Stimulated activated CD8-positive, alpha-beta memory T cell treated with anti-CD3 and anti-CD28 coated beads, Interleukin-15, amount 100 ng/mL, for 4 hours (primary cell): Measurements from ENCODE around the gene PALS1.
"Not testable (repeated sequence)": the region's sequence is repeated elsewhere in the genome, so short reads cannot be mapped to it uniquely, and the experiment has no call there.

Source experiments
- DNase-seq, 2 donors: peaks; one replicate each; pipeline ENCODE4 v3.0.0-alpha.2; 2020; ENCODE audit warnings: low read depth in 2 of 2

The PALS1 gene

DNA sequence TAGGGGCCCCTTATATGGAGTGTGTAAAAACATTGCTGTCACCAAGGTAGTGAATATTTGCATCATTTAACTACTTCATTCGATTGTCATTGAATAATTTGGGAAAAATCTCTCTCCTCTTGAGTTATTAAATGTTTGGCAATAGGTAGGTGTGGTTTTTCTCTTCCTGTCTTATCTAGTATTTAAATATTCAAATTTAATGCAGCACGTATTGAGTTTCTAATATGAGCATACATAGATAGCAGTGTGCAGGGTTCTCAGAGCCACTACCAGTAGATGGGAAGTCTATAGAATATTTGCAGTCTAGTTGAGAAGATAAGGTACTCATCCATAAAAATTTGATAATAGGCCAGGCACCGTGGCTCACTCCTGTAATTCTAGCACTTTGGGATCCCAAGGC is 16.7 kb downstream of the PALS1 start:
- DNase-seq = no peak

GRCh38 chr14:67260965-67261364 is 19.7 kb downstream of the PALS1 start:
- no peak for DNase-seq

GRCh38 chr14:67263499-67264149 is 22.4 kb downstream of the PALS1 start:
- no peak for DNase-seq

GRCh38 chr14:67265131-67265530 is 23.9 kb downstream of the PALS1 start:
- DNase-seq = no peak

DNA sequence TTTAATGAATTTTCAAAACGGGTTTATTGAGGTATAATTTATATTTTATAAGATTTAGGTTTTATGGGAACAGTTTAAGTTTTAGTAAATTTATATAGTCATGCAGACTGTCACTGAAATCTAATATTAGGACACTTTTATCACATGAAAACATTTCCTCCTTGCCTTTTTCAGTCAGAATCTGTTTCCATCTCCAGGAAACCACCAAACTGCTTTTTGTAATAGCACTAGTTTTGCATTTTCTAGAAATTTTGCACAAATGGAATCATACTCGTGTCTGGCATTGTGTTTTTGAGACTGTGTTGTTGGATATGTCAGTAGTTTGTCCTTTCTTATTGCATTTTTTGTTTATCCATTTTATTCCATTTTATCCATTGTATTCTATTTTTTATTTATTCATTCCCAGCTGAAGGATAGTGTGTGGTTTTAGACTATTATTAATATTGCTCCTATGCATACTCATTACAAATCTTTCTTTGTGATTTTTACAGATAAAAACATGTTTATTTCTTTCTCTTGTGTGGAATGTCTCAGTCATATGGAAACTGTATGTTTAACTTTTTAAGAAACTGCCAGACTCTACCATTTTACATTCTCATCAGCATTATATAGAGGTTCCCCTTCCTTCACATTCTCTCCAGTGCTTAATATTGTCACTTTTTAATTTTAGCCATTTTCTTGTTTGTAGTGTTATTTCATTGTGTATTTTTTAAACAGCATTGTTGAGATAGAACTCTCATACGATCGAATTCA is 26.5 kb downstream of the PALS1 start:
- DNase-seq = no peak

DNA sequence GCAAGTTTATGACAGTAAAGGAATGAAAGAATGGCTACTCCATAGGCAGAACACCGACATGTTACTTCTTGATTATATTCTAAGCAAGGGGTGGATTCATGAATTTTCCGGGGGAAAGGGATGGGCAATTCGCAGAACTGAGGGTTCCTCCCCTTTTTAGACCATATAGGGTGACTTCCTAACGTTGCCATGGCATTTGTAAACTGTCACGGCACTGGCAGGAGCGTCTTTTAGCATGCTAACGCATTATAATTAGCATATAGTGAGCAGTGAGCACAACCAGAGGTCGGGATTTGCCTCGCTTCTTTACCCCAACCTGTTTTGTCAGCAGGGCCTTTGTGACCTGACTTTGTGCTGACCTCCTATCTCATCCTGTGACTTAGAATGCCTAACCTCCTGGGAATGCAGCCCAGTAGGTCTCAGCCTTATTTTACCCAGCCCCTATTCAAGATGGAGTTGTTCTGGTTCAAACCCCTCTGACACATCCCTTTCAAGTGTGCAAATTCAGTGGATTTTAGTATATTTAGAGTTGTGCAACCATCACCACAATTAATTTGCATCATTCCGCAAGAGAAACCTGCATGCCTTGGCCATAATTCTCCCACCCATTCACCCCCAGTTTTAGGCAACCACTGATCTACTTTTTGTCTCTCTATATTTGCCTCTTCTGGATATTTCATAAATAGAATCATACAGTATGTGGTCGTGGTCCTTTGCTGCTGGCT is 27.4 kb downstream of the PALS1 start:
- DNase-seq = no peak

DNA sequence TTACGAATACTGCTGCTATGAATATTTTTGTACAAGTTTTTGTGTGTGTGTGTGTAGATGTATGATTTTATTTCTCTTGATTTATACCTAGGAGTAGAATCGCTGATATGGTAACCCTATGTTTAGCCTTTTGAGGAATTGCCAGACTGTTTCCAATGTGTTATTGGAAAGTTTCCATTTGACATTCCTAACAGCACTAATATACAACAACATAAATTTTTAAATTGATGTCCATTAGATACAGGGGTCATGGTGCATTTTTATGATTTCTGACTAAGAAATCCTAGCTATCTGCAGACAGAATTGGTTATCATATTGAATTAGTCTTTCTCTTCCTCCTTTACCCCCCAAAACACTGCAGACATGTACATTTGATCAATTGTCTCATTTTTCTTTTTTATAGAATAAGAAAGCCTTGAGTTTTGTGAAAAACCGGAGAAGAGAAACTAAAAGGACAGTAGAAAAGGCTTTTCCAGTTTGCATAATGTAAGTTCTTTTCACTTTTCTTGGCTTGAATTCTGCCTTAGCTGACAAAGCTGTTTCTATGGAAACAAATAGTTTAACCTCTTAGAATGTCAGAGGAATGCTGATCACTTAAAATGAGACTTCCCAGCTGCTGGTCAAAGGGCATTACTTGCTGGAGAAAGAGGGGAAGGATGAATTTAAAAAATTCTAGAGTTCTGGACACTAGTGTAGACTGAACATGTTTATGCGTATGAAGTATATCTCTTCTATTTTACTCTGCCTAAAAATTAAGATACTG is 28.2 kb downstream of the PALS1 start:
- DNase-seq = no peak

GRCh38 chr14:67270145-67270753 is 29.0 kb downstream of the PALS1 start:
- no peak for DNase-seq

- no peak for DNase-seq
These were observed 29.7 kb downstream of the PALS1 start for GRCh38 chr14:67270933-67271332.

- not testable (repeated sequence) for DNase-seq
These were observed 32.0 kb downstream of the PALS1 start for GRCh38 chr14:67273281-67273680.

- no peak for DNase-seq
These were observed 34.9 kb downstream of the PALS1 start for GRCh38 chr14:67276131-67276530.

GRCh38 chr14:67280506-67280905 is 39.3 kb downstream of the PALS1 start:
- DNase-seq = no peak

GRCh38 chr14:67285876-67286452 is 44.7 kb downstream of the PALS1 start:
- DNase-seq = no peak
